ENCODE results near the gene GDE1. TPM values are rescaled to one million over a fixed set of nuclear protein-coding genes. Genes with fewer than 3 reads are reported as not detected.

GDE1 gene
- total RNA-seq, 1 experiment from 2014 or later = 48.6 TPM

DNA sequence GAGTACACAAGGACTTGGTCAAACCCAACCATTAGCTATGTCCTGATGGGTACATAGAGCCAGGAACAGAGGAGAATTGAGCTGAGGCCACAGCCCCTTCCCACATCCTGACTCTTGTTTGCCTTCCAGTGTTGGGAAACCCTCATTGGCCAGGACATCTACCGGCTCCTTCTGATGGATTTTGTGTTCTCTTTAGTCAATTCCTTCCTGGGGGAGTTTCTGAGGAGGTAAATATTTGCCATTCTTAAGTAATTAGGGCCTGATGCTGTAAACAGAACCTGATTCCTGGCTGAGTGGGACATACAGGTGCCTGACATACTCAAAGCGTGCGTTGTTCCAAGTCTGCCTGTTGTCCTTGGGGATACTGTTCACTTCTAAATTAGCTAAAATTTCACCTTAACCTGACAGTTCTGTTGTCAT is 42.6 kb downstream of the GDE1 start:
- H3K4me3 Mint-ChIP-seq = no peak overlapping the region
- no peak for DNase-seq

More for the DNA sequence above, 42.6 kb downstream of the GDE1 start:
- H2BK15ac ChIP-seq (ENCODE audit: low read depth, low read length) = no peak overlapping the region
- no peak overlapping the region for H3K4me2 ChIP-seq (ENCODE audit: insufficient read depth, insufficient read length, low read length)
- no peaks in the 10 kb centered on the region for H3K4me1 ChIP-seq (ENCODE audit: insufficient read depth, low read length)
- H3K79me2 ChIP-seq (ENCODE audit: insufficient read depth, low read length) = no peaks in the 10 kb centered on the region
- WGBS (ENCODE audit: extremely low coverage, insufficient read length, low lambda C conversion rate) = no CpG with 5 or more reads among the region's 3 CpGs
- H2AK5ac ChIP-seq (ENCODE audit: insufficient read length, low read length) = no peak overlapping the region
- H2AFZ ChIP-seq (ENCODE audit: low read length) = no peak overlapping the region
- no peak overlapping the region for H3K18ac ChIP-seq (ENCODE audit: insufficient read length, low read depth, low read length)
- H3K36me3 Mint-ChIP-seq (ENCODE audit: insufficient read depth in 1 of 3, low read depth in 3 of 3) = peaks cover 0 to 2% (median 0%) of the 10 kb centered on the region in 3 experiments; a peak in 2 of 7 replicates
- no peak overlapping the region for H3K27ac Mint-ChIP-seq
- no peak overlapping the region for H2BK12ac ChIP-seq (ENCODE audit: insufficient read length, low read depth, low read length)
- H3K14ac ChIP-seq (ENCODE audit: insufficient read depth, low read length) = no peak overlapping the region
- no peak overlapping the region for H3K9ac ChIP-seq (ENCODE audit: extremely low read depth, insufficient read length, low read length)
- no peak overlapping the region for H3T11ph ChIP-seq (ENCODE audit: low read length)
- H3K27me3 ChIP-seq (ENCODE audit: insufficient read depth, low read length) = no peaks in the 10 kb centered on the region
- H2BK5ac ChIP-seq (ENCODE audit: insufficient read length, low read length) = no peak overlapping the region
- H3K4me1 Mint-ChIP-seq = peaks cover 9 to 10% of the 10 kb centered on the region in 2 experiments; a peak in 3 of 4 replicates
- no peak overlapping the region for H3K27ac ChIP-seq (ENCODE audit: insufficient read length, low read depth, low read length)
- no peak overlapping the region for H3K23ac ChIP-seq (ENCODE audit: insufficient read length, low read depth, low read length)
- peaks cover 2% of the 10 kb centered on the region for H4K20me1 ChIP-seq (ENCODE audit: control insufficient read depth, insufficient read depth, insufficient read length)
- H3K9me3 Mint-ChIP-seq = no peaks in the 10 kb centered on the region; a peak in 1 of 5 replicates
- TF ChIP-seq, protein P1, sequence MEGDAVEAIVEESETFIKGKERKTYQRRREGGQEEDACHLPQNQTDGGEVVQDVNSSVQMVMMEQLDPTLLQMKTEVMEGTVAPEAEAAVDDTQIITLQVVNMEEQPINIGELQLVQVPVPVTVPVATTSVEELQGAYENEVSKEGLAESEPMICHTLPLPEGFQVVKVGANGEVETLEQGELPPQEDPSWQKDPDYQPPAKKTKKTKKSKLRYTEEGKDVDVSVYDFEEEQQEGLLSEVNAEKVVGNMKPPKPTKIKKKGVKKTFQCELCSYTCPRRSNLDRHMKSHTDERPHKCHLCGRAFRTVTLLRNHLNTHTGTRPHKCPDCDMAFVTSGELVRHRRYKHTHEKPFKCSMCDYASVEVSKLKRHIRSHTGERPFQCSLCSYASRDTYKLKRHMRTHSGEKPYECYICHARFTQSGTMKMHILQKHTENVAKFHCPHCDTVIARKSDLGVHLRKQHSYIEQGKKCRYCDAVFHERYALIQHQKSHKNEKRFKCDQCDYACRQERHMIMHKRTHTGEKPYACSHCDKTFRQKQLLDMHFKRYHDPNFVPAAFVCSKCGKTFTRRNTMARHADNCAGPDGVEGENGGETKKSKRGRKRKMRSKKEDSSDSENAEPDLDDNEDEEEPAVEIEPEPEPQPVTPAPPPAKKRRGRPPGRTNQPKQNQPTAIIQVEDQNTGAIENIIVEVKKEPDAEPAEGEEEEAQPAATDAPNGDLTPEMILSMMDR (conservative IDR thresholded peaks at IDR 0.05) = no peak
- no peak overlapping the region for H2BK120ac ChIP-seq (ENCODE audit: low read depth, low read length, poor library complexity, severe bottlenecking)
- no peak overlapping the region for H3K56ac ChIP-seq (ENCODE audit: insufficient read length, low read depth, low read length)
- no peaks in the 10 kb centered on the region for H3K23me2 ChIP-seq (ENCODE audit: insufficient read length, low read depth, low read length, poor library complexity, severe bottlenecking)
- no peaks in the 10 kb centered on the region for H3K9me3 ChIP-seq (ENCODE audit: control insufficient read depth, low read depth, low read length)
- no peak overlapping the region for H3K4ac ChIP-seq (ENCODE audit: low read depth, low read length)
- no peak overlapping the region for H2BK20ac ChIP-seq (ENCODE audit: low read depth, low read length, poor library complexity, severe bottlenecking)
- no peak overlapping the region for H4K5ac ChIP-seq (ENCODE audit: insufficient read length, low read depth, low read length)
- no peak overlapping the region for H4K91ac ChIP-seq (ENCODE audit: insufficient read length, low read depth, low read length)
- H3K79me1 ChIP-seq (ENCODE audit: insufficient read depth, low read depth, low read length, poor library complexity, severe bottlenecking) = no peaks in the 10 kb centered on the region
- H3K27me3 Mint-ChIP-seq (ENCODE audit: low read depth) = peaks cover under 1% of the 10 kb centered on the region; the same call in 1 of the 2 replicates
- no peak overlapping the region for H4K8ac ChIP-seq (replicated peaks; ENCODE audit: insufficient read length, low read depth, low read length)
